Measurements from ENCODE around the gene TSHZ3.

- TF ChIP-seq CTCF (IDR thresholded peaks at IDR 0.05) (no peak), POLR2A (IDR thresholded peaks at IDR 0.05) (no peak)
Measured at GRCh38 chr19:31385744-31386143, 36.5 kb upstream of the TSHZ3 start.

Data from heart left ventricle (tissue), 13 donors.